ENCODE measurements around the gene ADRB2.

ADRB2 gene

GRCh38 chr5:148805326-148806290 lies 20.8 kb upstream of the ADRB2 start:
- no peak for DNase-seq

GRCh38 chr5:148806520-148806931 lies 19.9 kb upstream of the ADRB2 start:
- no peak for DNase-seq

GRCh38 chr5:148807851-148808250 lies 18.6 kb upstream of the ADRB2 start:
- no peak for DNase-seq

GRCh38 chr5:148808864-148809642 lies 17.4 kb upstream of the ADRB2 start:
- DNase-seq: no peak

- DNase-seq: no peak
Observed at GRCh38 chr5:148809781-148810524, 16.5 kb upstream of the ADRB2 start.

- DNase-seq: no peak
Observed at GRCh38 chr5:148810823-148811222, 15.6 kb upstream of the ADRB2 start.

- no peak for DNase-seq
Observed at GRCh38 chr5:148811756-148812155, 14.7 kb upstream of the ADRB2 start.

- DNase-seq: no peak
Observed at GRCh38 chr5:148815086-148815485, 11.3 kb upstream of the ADRB2 start.

- DNase-seq: no peak
Observed at GRCh38 chr5:148815578-148815977, 10.8 kb upstream of the ADRB2 start.

GRCh38 chr5:148816357-148816756 lies 10.1 kb upstream of the ADRB2 start:
- DNase-seq: no peak

GRCh38 chr5:148816782-148817181 lies 9.6 kb upstream of the ADRB2 start:
- no peak for DNase-seq

- no peak for DNase-seq
Observed at GRCh38 chr5:148817606-148818005, 8.8 kb upstream of the ADRB2 start.

- no peak for DNase-seq
Observed at GRCh38 chr5:148820461-148821395, 5.7 kb upstream of the ADRB2 start.

- DNase-seq: no peak
Observed at GRCh38 chr5:148823871-148824270, 2.5 kb upstream of the ADRB2 start.

- no peak for DNase-seq
Observed at GRCh38 chr5:148825716-148826052, 727 bp upstream of the ADRB2 start.

- no peak for DNase-seq
Observed at GRCh38 chr5:148826739-148827070, 294 bp downstream of the ADRB2 start.

GRCh38 chr5:148827723-148828122 lies 1.3 kb downstream of the ADRB2 start:
- DNase-seq: no peak

GRCh38 chr5:148828511-148829247 lies 2.3 kb downstream of the ADRB2 start:
- no peak for DNase-seq

GRCh38 chr5:148829248-148829594 lies 2.8 kb downstream of the ADRB2 start:
- no peak for DNase-seq

- DNase-seq: no peak
Observed at GRCh38 chr5:148829734-148830133, 3.3 kb downstream of the ADRB2 start.

GRCh38 chr5:148830211-148830610 lies 3.8 kb downstream of the ADRB2 start:
- DNase-seq: no peak
